Stimulated activated CD4-positive, alpha-beta T cell treated with anti-CD3 and anti-CD28 coated beads, Interleukin-1b, Interleukin-23, amount 100 ng/mL, for 1 hour (primary cell): ENCODE data around the gene CLDN5.

Experiments used
- DNase-seq, 2 donors: peaks; one replicate each; pipeline ENCODE4 v3.0.0-alpha.2; 2020; ENCODE audit warnings: low read depth in 2 of 2

CLDN5 gene

GRCh38 chr22:19524170-19525115, at the start of gene CLDN5:
Gene CLDN5 (minus strand): TSS chr22:19524410. CDS start chr22:19524255, 155 bp downstream.
- DNase-seq, result no peak

GRCh38 chr22:19571995-19572394, 47.8 kb upstream of the CLDN5 start:
- no peak for DNase-seq

GRCh38 chr22:19571207-19571795, 47.1 kb upstream of the CLDN5 start:
- no peak for DNase-seq

- no peak for DNase-seq
Observed at GRCh38 chr22:19569976-19570375, 45.8 kb upstream of the CLDN5 start.

- DNase-seq, result no peak
Observed at GRCh38 chr22:19569276-19569640, 45.0 kb upstream of the CLDN5 start.

- DNase-seq, result no peak
Observed at GRCh38 chr22:19568337-19569275, 44.4 kb upstream of the CLDN5 start.

GRCh38 chr22:19567157-19568009, 43.2 kb upstream of the CLDN5 start:
- DNase-seq, result no peak

- DNase-seq, result no peak
Observed at GRCh38 chr22:19566279-19567156, 42.3 kb upstream of the CLDN5 start.

- no peak for DNase-seq
Observed at GRCh38 chr22:19565382-19566278, 41.4 kb upstream of the CLDN5 start.

- no peak for DNase-seq
Observed at GRCh38 chr22:19559956-19560355, 35.7 kb upstream of the CLDN5 start.

- DNase-seq, result no peak
Observed at GRCh38 chr22:19559324-19559811, 35.2 kb upstream of the CLDN5 start.

GRCh38 chr22:19556963-19557545, 32.8 kb upstream of the CLDN5 start:
- no peak for DNase-seq

- no peak for DNase-seq
Observed at GRCh38 chr22:19555651-19556050, 31.4 kb upstream of the CLDN5 start.

GRCh38 chr22:19554834-19555404, 30.7 kb upstream of the CLDN5 start:
- no peak for DNase-seq

- no peak for DNase-seq
Observed at GRCh38 chr22:19553201-19553600, 29.0 kb upstream of the CLDN5 start.

GRCh38 chr22:19550382-19550781, 26.2 kb upstream of the CLDN5 start:
- DNase-seq, result no peak

GRCh38 chr22:19549428-19549827, 25.2 kb upstream of the CLDN5 start:
- no peak for DNase-seq

GRCh38 chr22:19548964-19549363, 24.8 kb upstream of the CLDN5 start:
- no peak for DNase-seq
